ENCODE measurements around the gene USP8. TPM values are rescaled to one million over a fixed set of nuclear protein-coding genes. Genes with fewer than 3 reads are reported as not detected.

Gene USP8
- total and polyA plus RNA-seq, 10 of the 15 experiments (the other 5 are each of a cell fraction or from before 2014, with no cell fraction given) = 25.2 to 51.7 (median 36.1) TPM

- 56% methylated on average over 4 of the region's 4 CpGs for WGBS (ENCODE audit: insufficient coverage, insufficient replicate concordance, low lambda C conversion rate, missing lambda C conversion rate)
- FAIRE-seq = no peak
- TF ChIP-seq ZBTB11 (CRISPR knock-in tag; IDR thresholded peaks at IDR 0.05) (no peak), ZZZ3 (IDR thresholded peaks at IDR 0.05; ENCODE audit: control insufficient read depth, insufficient read length, low read depth) (no peak), BHLHE40 (IDR thresholded peaks at IDR 0.05; ENCODE audit: borderline replicate concordance in 1 of 2, low read depth in 2 of 2, low read length in 1 of 2) (no peak), IRF4 (IDR thresholded peaks at IDR 0.05; ENCODE audit: low read depth, low read length) (no peak), KAT2A (conservative IDR thresholded peaks at IDR 0.05; ENCODE audit: control insufficient read depth, low read depth, low read length) (no peak), YBX1 (IDR thresholded peaks at IDR 0.05) (no peak), ZNF24 (IDR thresholded peaks at IDR 0.05) (no peak), WRNIP1 (IDR thresholded peaks at IDR 0.05; ENCODE audit: borderline replicate concordance, low read depth, low read length) (no peak), SRF (IDR thresholded peaks at IDR 0.05; ENCODE audit: low read depth in 2 of 2, low read length in 2 of 2) (no peak), NBN (IDR thresholded peaks at IDR 0.05) (no peak), NRF1 (conservative IDR thresholded peaks at IDR 0.05; ENCODE audit: low read depth, low read length) (no peak), DPF2 (IDR thresholded peaks at IDR 0.05) (no peak), KDM1A (IDR thresholded peaks at IDR 0.05; ENCODE audit: borderline replicate concordance) (no peak), POLR2A (IDR thresholded peaks at IDR 0.05; ENCODE audit: low read depth, low read length) (no peak), TCF7 (IDR thresholded peaks at IDR 0.05; ENCODE audit: borderline replicate concordance) (no peak), POLR2AphosphoS5 (IDR thresholded peaks at IDR 0.05; ENCODE audit: low read length) (no peak)
- TF ChIP-seq, protein P1, sequence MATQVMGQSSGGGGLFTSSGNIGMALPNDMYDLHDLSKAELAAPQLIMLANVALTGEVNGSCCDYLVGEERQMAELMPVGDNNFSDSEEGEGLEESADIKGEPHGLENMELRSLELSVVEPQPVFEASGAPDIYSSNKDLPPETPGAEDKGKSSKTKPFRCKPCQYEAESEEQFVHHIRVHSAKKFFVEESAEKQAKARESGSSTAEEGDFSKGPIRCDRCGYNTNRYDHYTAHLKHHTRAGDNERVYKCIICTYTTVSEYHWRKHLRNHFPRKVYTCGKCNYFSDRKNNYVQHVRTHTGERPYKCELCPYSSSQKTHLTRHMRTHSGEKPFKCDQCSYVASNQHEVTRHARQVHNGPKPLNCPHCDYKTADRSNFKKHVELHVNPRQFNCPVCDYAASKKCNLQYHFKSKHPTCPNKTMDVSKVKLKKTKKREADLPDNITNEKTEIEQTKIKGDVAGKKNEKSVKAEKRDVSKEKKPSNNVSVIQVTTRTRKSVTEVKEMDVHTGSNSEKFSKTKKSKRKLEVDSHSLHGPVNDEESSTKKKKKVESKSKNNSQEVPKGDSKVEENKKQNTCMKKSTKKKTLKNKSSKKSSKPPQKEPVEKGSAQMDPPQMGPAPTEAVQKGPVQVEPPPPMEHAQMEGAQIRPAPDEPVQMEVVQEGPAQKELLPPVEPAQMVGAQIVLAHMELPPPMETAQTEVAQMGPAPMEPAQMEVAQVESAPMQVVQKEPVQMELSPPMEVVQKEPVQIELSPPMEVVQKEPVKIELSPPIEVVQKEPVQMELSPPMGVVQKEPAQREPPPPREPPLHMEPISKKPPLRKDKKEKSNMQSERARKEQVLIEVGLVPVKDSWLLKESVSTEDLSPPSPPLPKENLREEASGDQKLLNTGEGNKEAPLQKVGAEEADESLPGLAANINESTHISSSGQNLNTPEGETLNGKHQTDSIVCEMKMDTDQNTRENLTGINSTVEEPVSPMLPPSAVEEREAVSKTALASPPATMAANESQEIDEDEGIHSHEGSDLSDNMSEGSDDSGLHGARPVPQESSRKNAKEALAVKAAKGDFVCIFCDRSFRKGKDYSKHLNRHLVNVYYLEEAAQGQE (IDR thresholded peaks at IDR 0.05; ENCODE audit: low read depth, low read length) = no peak
- Histone ChIP-seq H3K27me3 (replicated peaks in 1 of 2; ENCODE audit: control insufficient read depth in 2 of 2, insufficient read depth in 2 of 2, low read length in 1 of 2) (no peaks in the 10 kb centered on the region), H3K4me2 (ENCODE audit: control insufficient read depth, insufficient read depth) (no peak overlapping the region), H3K9ac (ENCODE audit: control insufficient read depth, insufficient read depth, low read length) (no peak overlapping the region), H3K27ac (ENCODE audit: control insufficient read depth, insufficient read depth) (no peak overlapping the region), H3K36me3 (ENCODE audit: control insufficient read depth in 2 of 2, insufficient read depth in 2 of 2, low read length in 1 of 2) (no peaks in the 10 kb centered on the region), H3K9me3 (replicated peaks; ENCODE audit: control insufficient read depth, insufficient read depth, low read length) (no peaks in the 10 kb centered on the region), H3K4me1 (ENCODE audit: control insufficient read depth, insufficient read depth, low read length) (no peaks in the 10 kb centered on the region), H4K20me1 (ENCODE audit: control insufficient read depth, insufficient read depth) (no peaks in the 10 kb centered on the region), H3K79me2 (ENCODE audit: control insufficient read depth, insufficient read depth, low read length) (no peaks in the 10 kb centered on the region), H3K4me3 (no peak overlapping the region), H2AFZ (ENCODE audit: control insufficient read depth, low read depth, low read length) (no peak overlapping the region)
- ChIA-PET POLR2A (no interaction called here), CTCF (interaction anchor here (0.8 to 1.2 kb wide), 2 partner anchors 12 to 14 kb away, joined by 3 to 5 read pairs; no protein-coding TSS in a partner anchor), RAD21 (ENCODE audit: unreplicated experiment) (no interaction called here), SMC1A (ENCODE audit: uncharacterized antibody, unreplicated experiment) (interaction anchor here (0.9 to 2.1 kb wide), 2 partner anchors 11 to 150 kb away, joined by 3 to 8 read pairs; no protein-coding TSS in a partner anchor)
- no peak for ATAC-seq
- DNase-seq (ENCODE audit: low read depth, low spot score) = no peak
- intact Hi-C loops (cut with micrococcal nuclease; ENCODE audit: unreplicated experiment) = no loop called here
- no TSS peak for BruUV-seq (replicated peaks)
- in situ Hi-C loops (cut with MboI) = no loop called here
Observed at GRCh38 chr15:50531163-50531562, 107.0 kb downstream of the USP8 start.

Measured in GM12878 (cell line).